ENCODE measurements around the gene STX1A.

- TF ChIP-seq EP300 (IDR thresholded peaks at IDR 0.05) = peak in 1 of 2 donors; percentile 28
- TF ChIP-seq CTCF (IDR thresholded peaks at IDR 0.05) = peak; percentile 89 to 99 (median 97)
- peak in 1 of 2 donors; percentile 52 for TF ChIP-seq POLR2A (IDR thresholded peaks at IDR 0.05)
These were observed 51.9 kb downstream of the STX1A start, which contains the start of gene VPS37D for GRCh38 chr7:73667344-73668102.

Measured in tibial nerve (tissue), 4 donors.